GM19023 (cell line): Measurements from ENCODE around the gene GPR141.
"Not testable (repeated sequence)": the region's sequence is repeated elsewhere in the genome, so short reads cannot be mapped to it uniquely, and the experiment has no call there.

Experiments used
- ATAC-seq: cut with Tn5 transposase; IDR thresholded peaks from one replicate; pipeline ENCODE4 v1.9.1; 2021; ENCODE audit warnings: mild to moderate bottlenecking, moderate library complexity; ENCODE audit not compliant: unreplicated experiment

GPR141 gene

DNA sequence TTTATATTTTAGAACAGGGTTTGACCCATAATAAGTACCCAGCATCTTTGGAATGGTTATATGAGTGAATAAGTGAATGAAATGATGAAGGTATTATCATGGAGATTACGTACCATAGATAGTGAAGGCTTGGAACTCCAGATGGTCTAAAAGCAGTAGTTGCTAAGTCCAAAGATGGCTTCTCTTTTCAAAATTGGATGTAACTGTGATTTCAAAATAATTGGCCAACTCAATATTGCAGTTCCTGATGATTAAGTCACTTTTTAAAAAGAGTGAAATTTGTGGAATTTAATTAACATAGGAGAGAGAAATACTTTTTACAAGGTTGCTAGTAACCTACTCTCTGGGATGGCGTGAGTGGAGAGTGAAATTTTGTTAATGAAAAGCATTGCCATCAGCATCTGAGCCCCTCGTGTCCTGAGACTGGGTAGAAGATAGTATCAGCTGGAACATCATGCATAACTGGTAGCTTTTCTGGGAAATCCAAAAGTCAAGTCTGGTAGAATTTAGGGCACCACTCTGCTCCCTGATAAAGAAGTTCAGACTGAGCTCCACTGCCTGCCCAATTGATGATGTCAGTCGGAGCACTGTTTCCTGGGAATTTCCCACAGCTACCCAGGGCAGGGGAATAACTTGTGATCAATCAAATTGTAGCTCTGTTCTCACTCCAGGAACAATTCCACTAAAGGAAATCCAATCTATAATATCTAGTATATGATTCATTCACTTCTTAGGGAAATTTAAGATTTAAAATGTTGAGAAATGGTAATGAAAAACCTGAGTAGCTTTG is 3.2 kb downstream of the GPR141 start:
- ATAC-seq = no peak

DNA sequence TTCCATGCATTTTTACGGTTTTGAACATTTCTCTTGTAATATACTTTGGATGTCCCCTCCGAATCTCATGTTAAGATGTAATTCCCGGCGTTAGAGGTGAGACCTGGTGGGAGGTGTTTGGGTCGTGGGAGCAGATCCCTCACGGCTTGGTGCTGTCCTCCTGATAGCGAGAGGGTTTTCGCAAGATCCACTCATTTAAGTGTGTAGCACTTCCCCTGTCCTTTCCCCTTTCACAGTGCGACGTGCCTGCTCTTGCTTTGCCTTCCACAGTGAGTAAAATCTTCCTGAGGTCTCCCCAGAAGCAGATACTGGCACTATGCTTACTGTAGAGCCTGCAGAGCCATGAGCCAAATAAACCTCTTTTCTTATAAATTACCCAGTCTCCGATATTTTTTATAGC is 6.6 kb downstream of the GPR141 start:
- ATAC-seq = no peak

DNA sequence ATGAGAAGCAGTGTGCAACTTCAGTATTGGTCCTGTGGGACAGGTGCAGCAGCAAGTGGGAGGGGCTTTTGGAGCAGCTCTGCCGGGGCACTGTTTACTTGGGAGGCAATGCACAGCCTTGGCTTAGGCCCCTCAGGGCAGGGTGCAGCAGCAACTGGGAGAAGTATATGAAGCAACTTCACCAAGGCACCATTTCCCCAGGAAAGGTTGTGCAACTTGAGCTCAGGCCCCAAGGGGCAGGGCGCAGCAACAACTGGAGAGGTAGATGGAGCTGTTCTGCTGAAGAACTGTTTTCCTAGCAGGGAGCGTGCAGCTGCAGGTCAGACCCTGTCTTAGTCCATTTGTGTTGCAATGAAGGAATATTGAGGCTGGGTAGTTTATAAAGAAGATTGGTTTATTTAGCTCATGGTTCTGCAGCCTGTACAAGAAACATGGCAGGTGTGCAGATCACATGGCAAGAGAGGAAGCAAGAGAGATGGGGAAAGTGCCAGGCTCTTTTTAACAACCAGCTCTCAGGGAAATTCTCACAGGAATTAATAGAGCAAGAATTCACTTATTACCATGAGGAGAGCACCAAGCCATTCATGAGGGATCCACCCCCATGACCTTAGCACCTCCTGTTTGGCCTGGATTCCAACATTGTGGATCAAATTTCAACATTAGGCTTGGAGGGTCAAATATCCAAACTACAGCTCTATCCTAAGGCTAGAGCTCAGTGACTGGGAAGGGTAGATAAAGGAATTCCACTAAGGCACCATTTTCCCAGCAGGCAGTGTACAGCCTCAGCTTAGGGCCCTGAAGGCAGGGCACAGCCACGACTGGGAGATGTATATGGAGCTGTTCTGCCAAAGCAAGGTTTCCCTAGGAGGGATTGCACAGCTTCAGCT is 10.9 kb downstream of the GPR141 start:
- no peak for ATAC-seq

DNA sequence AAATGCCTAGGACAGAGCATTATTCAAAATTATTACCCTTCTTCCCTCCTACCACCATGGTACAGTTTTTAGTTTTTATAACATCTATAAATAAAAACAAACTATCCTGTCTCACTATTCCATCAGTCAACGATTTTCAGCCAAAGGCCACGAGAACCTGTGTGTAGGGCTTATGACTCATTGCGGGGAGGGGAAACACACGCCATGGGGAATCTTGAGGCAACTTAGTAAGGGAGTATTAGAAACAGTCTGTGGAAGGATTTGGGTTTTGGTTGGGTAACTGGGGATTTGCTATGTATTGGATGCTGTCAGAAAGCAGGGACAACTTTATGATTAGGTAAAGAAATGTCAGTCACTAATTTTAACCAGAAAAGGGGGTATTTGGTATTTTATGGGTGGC is 14.7 kb downstream of the GPR141 start:
- ATAC-seq = no peak

DNA sequence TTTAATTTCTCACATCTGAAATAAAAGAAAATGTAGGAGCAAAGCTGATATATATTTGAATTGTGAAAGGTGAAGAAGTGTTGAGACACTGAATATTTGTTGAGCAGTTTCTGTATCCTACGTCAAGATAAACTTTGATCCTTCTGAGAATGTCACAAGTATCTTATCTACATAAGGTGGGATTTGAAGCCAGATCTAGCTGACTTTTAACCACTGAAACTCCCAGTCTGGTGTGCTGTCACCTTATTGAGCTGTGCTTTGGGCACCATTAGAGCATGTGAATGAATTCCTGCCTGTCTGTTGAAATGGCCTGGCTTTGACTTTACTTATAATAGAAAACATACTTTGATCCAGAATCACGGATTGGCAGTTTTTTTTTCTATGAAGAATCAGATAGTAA is 15.2 kb downstream of the GPR141 start:
- no peak for ATAC-seq

- ATAC-seq = no peak
Measured at GRCh38 chr7:37701769-37702168, 18.2 kb downstream of the GPR141 start.

GRCh38 chr7:37703361-37703760 is 19.8 kb downstream of the GPR141 start:
- ATAC-seq = no peak

GRCh38 chr7:37704328-37704833 is 20.8 kb downstream of the GPR141 start:
- not testable (repeated sequence) for ATAC-seq

DNA sequence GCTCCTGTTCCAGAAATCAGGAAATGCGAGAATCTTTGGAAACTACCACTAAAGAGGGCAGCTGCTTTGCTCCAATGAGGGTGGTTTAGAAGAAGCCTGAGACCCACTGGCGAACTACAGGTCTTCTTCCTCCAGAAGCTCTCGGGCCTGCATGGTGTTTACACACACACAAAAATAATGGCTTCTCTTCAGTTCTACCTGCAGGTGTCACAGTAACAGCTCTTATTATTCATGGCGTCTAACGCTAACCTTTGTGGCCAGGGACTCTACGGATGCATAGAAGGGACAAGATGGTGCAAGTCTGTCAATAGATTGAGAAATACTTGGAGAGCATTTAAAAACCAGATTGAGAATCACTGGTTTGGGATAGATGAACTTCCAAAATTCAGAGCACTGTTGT is 22.4 kb downstream of the GPR141 start:
- ATAC-seq = no peak

DNA sequence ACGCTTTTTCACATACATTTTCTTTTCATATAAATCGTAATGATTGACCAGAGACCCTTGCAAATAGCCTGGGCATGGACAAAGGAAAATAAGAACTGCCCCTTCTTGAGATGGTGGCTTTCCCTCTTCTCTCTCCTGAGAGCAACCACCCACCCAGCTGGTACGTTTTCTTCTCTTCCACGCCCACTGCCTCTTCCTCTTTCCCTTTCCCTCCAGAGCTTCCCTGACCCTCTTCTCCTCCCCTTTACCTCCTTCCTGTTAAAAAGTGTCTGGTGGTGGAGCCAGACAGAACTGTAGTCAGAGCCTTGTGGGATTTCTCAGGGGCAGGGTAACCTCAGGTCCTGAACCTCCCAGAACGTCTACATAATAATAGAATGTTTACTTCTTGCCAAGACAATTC is 23.2 kb downstream of the GPR141 start:
- ATAC-seq = no peak

DNA sequence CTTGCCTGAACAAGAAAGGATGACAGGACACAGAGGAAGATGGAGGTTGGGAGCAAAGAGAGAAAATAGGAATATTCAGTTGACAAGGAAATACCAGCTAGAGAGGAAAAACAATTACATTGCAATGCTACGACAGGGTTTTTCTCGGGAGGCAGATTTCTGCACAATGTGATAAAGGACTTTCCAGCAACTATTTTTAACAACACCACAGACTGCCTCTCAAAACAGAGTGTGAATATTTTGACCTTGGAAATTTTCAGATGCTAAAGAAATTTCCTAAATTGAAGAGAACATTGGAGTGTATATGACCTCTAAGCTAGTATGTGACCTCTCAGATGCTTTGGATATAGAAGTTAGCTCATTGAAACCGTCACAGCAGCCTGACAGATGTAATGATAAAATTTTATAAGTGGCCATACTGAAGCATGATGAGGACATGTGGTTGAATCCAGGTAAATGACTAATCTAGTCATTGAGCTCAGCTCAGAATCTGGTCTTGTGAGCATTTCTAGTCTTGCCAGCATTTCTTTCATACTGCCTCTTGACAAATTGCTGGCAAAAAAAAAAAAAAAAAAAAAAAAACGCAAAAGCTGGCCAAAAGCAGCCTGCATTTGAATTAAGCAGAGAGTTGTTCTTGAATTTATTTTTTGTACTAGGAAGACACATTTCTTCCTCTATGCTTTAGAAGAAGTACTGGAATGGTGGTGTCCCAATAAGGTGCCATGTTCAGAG is 24.4 kb downstream of the GPR141 start:
- no peak for ATAC-seq

DNA sequence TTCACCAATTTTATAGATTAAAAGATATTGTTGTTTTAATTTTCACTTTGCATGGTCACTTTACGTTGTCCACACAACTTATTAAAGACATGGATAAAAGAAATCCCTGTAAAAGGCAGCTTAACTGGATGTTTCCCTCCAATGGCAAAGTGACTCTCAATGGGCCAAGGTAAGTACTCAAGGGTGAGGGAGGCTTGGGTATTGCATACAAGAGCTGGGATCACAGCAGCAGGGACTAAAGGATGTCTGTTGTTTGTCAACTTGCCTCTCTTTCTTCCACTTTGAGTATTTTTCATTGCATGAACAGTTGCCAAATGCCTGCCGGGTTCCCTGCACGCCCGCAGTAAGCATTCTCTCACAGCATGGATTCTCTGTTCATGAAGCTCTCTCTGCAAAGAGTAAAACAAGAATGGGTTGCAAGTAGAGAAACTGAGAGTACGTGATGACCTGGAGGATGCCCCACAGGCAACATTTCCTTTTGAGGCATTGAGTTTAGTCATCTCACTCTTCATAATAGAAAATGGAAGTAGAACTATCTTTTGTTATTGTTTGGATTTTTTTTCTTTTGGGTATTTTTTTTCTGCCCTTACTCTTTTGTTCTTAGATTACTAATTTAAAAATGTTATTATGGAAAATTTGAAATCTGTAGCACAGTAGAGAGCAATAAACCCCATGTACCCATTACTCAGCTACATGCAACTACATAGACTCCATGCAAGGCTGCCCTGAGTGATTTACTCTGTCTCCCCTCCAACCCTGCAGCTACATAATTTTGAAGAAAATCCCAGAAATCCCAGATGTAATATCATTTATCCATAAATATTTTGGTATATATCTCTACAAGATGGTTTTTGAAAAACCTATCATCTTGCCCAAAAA is 26.3 kb downstream of the GPR141 start:
- peak; percentile 96 for ATAC-seq

GRCh38 chr7:37713613-37714012 is 30.0 kb downstream of the GPR141 start:
- no peak for ATAC-seq

DNA sequence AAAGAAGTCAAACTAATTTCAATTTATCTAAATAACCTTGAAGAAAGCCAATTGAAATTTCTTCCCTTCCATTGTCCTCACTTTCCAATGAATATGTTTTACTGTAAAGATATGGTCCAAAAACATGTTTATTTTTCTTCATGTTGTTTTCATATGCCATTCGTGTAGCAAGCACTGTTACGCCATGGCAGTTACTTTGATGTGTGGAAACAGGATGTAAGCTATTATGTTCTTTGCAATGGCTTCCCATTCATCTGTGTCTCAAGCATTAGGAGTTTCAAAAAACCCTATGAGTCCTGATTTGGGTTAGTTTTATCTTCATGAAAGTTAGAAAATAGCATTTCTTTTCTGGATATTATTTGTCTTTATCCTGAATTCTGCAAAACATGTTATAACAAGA is 31.0 kb downstream of the GPR141 start:
- no peak for ATAC-seq

GRCh38 chr7:37718585-37718984 is 35.0 kb downstream of the GPR141 start:
- peak; percentile 39 for ATAC-seq

DNA sequence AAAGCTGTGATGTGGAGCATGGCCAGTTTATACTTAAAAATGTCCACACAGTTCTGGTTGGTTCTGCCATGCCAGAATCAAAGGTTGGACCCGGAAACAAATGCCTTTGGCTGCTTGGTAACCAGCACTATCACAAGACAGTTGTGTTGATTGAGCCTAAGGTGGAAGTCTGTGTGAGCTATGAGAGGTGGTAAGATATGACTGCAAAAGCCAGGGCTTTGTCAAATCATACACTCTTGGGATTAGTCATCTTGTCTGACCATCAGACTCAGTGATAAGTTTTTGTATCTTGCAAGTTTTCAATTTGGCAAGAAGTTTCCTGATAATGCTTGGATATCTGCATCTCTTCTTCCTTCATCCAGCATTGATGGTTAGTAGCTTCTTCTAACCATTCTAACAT is 35.5 kb downstream of the GPR141 start:
- ATAC-seq = peak; percentile 92

DNA sequence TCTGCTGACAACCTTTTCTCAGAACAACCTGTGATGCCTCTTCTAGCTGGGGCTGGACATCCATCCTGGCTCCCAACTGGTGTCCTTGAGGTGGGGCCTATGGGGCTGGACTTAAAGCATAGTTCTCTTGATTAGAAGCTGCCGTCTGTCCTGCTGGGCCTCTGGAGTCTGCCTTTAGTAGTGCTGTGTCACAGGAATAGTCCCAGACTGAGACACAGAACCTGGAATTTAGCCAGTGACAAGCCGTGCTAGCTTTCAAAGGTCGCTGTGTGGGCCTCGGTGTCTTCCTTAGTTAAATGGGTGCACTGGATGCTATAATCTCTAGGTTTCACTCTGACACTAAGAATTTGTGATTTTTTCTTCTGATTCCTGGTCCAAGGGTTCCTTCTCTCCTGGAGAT is 41.2 kb downstream of the GPR141 start:
- ATAC-seq = no peak

DNA sequence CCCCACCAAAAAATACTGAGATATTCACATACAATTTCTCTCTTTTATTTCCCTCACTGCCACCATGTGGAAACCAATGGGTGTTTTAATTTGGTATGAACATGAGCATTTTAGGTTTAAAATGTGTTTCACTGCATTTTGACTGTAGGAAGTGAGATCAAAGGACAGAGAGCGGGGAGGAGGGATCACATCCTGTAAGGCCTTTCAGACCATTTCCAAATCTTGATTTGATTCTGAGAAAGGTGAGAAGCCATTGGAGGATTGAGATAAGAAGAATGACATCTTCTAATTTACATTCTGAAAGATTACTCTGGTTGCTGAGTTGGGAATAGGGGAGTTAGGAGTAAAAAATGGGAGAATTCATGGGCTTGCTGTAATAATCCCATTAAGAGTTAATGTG is 42.5 kb downstream of the GPR141 start:
- no peak for ATAC-seq

GRCh38 chr7:37728747-37729146 is 45.2 kb downstream of the GPR141 start:
- ATAC-seq = no peak

DNA sequence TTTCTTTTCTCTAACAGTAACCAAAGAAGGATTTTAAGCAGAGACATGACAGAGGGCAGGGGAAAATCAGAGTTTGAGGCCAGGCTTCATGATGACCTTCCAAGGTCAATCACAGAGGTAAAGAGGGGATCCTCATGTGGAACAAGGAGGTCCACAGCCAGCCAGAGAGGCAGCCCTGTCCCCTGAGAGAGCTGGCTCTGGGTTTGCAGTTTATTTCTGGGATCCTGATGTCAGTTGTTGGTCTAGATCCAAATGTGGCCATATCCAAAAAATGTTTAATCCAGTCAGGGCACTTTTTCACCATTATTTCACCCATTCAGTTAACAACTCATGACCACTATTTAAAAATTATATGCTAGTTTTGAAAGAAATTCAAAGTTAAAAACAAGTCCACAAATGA is 45.6 kb downstream of the GPR141 start:
- ATAC-seq = no peak
